H1 (cell line): Measurements from ENCODE around the gene GPR176. TPM values are rescaled to one million over a fixed set of nuclear protein-coding genes. Genes with fewer than 3 reads are reported as not detected.
A peak's percentile ranks its signal among the peaks of the same experiment; 100 is the strongest.

Source experiments
- CHD2 ChIP-seq: IDR thresholded peaks from 2 replicates; pipeline ENCODE4 v1.6.1; 2012; ENCODE audit warnings: low read length, improper control_type of control experiment
- CREB1 ChIP-seq: IDR thresholded peaks from 2 replicates; pipeline ENCODE4 v1.6.1; 2012; ENCODE audit warnings: inconsistent platforms
- EGR1 ChIP-seq: IDR thresholded peaks from 2 replicates; pipeline ENCODE4 v1.6.1; 2011; ENCODE audit warnings: low read depth, low read length, borderline replicate concordance
- EP300 ChIP-seq, 2 experiments: IDR thresholded peaks; 1 replicate in 1 of 2; 2 replicates in 1 of 2; pipeline ENCODE4 v1.6.1; 2011 to 2012; ENCODE audit warnings: low read depth in 2 of 2, low read length in 2 of 2, mild to moderate bottlenecking in 2 of 2, borderline replicate concordance in 1 of 2, inconsistent platforms in 1 of 2, moderate library complexity in 1 of 2
- HDAC2 ChIP-seq, 2 experiments: fragments of 300-600 bp in 1 of 2; sonication (generic) in 1 of 2; IDR thresholded peaks; 2 replicates each; pipeline ENCODE4 v1.6.1; 2011 to 2012; ENCODE audit warnings: low read depth in 2 of 2, low read length in 2 of 2, mild to moderate bottlenecking in 2 of 2, moderate library complexity in 2 of 2, borderline replicate concordance in 1 of 2, inconsistent platforms in 1 of 2
- JUN ChIP-seq: IDR thresholded peaks from 2 replicates; pipeline ENCODE4 v1.6.1; 2011; ENCODE audit warnings: low read depth, mild to moderate bottlenecking, improper control_type of control experiment, low read length
- JUND ChIP-seq: IDR thresholded peaks from 2 replicates; pipeline ENCODE4 v1.6.1; 2011; ENCODE audit warnings: mild to moderate bottlenecking, improper control_type of control experiment, low read length
- KDM1A ChIP-seq: fragments of 200-600, 300-600 bp; sonication (generic); IDR thresholded peaks from 2 replicates; pipeline ENCODE4 v1.7.1; 2016; ENCODE audit warnings: mild to moderate bottlenecking, low read length, borderline replicate concordance
- PHF8 ChIP-seq: fragments of 200-600 bp; sonication (generic); conservative IDR thresholded peaks from 2 replicates; pipeline ENCODE4 v1.7.1; 2012; ENCODE audit warnings: low read depth, mild to moderate bottlenecking, inconsistent platforms, low read length, moderate library complexity
- POLR2A ChIP-seq, 2 experiments: IDR thresholded peaks; 1 replicate in 1 of 2; 2 replicates in 1 of 2; pipeline ENCODE4 v1.6.1; 2011; ENCODE audit warnings: low read depth in 2 of 2, low read length in 2 of 2, mild to moderate bottlenecking in 2 of 2; ENCODE audit errors: control extremely low read depth in 1 of 2
- POU5F1 ChIP-seq: IDR thresholded peaks from 2 replicates; pipeline ENCODE4 v1.6.1; 2011; ENCODE audit warnings: low read depth, mild to moderate bottlenecking, low read length, moderate library complexity
- RAD21 ChIP-seq, 2 experiments: IDR thresholded peaks in 1 of 2; conservative IDR thresholded peaks in 1 of 2; 2 replicates each; pipeline ENCODE4 v1.6.1; 2011; ENCODE audit warnings: low read depth in 2 of 2, low read length in 2 of 2, improper control_type of control experiment in 1 of 2, inconsistent platforms in 1 of 2, mild to moderate bottlenecking in 1 of 2, moderate library complexity in 1 of 2
- SAP30 ChIP-seq: fragments of 300-600 bp; sonication (generic); IDR thresholded peaks from 2 replicates; pipeline ENCODE4 v1.7.1; 2012; ENCODE audit warnings: low read length, moderate library complexity, mild to moderate bottlenecking, inconsistent platforms; ENCODE audit not compliant: insufficient read depth, insufficient replicate concordance
- SIRT6 ChIP-seq: IDR thresholded peaks from one replicate; pipeline ENCODE4 v1.7.1; 2012; ENCODE audit warnings: low read length, inconsistent platforms
- SIX5 ChIP-seq: IDR thresholded peaks from 2 replicates; pipeline ENCODE4 v1.6.1; 2011; ENCODE audit warnings: mild to moderate bottlenecking, low read depth, low read length
- SP1 ChIP-seq: IDR thresholded peaks from 2 replicates; pipeline ENCODE4 v1.6.1; 2011; ENCODE audit warnings: low read depth, low read length
- SRF ChIP-seq: IDR thresholded peaks from 2 replicates; pipeline ENCODE4 v1.6.1; 2011; ENCODE audit warnings: mild to moderate bottlenecking, low read depth, low read length, moderate library complexity
- TBP ChIP-seq: IDR thresholded peaks from 2 replicates; pipeline ENCODE4 v1.6.1; 2011; ENCODE audit warnings: low read depth, low read length, improper control_type of control experiment
- YY1 ChIP-seq: IDR thresholded peaks from 2 replicates; pipeline ENCODE4 v1.6.1; 2011; ENCODE audit warnings: low read depth, mild to moderate bottlenecking, low read length
- polyA plus RNA-seq, 7 experiments: library from polyadenylated mRNA; depleted of rRNA in 3 of 7; stranded (reverse) in 5 of 7; unstranded in 2 of 7; fragments of >200 nt in 5 of 7; fragments of 200-250 nt in 2 of 7; gene quantifications; 1 replicate in 5 of 7; 2 replicates in 1 of 7; 4 replicates in 1 of 7; pipeline versions ENCODE4 v1.2.1 to v1.2.3, GENCODE V29; 2011 to 2013; ENCODE audit warnings: missing spikeins in 2 of 7, mixed read lengths in 2 of 7
- total RNA-seq: library from RNA; stranded (reverse); fragmentation: NEBNext Ultra II Directional; extraction: Animal tissue kit (Norgen Biotek cat#: 25700); gene quantifications from 2 replicates; pipeline ENCODE4 v1.2.1, GENCODE V29; 2021
- TF ChIP-seq, protein P1 (sequence below): IDR thresholded peaks from 2 replicates; pipeline ENCODE4 v1.6.1; 2011; ENCODE audit warnings: low read depth, mild to moderate bottlenecking, low read length; ENCODE audit not compliant: insufficient read depth
- TF ChIP-seq, protein P2 (sequence below): IDR thresholded peaks from 2 replicates; pipeline ENCODE4 v1.6.1; 2012; ENCODE audit warnings: inconsistent platforms
- TF ChIP-seq, protein P3 (sequence below): IDR thresholded peaks from 2 replicates; pipeline ENCODE4 v1.6.1; 2012; ENCODE audit warnings: inconsistent platforms
- TF ChIP-seq, protein P4 (sequence below): IDR thresholded peaks from 2 replicates; pipeline ENCODE4 v1.6.1; 2012; ENCODE audit warnings: low read length, inconsistent platforms

GPR176 gene
- total and polyA plus RNA-seq, 2 of the 8 experiments (the other 6 are each of a cell fraction or from before 2014, with no cell fraction given) = 190 to 281 TPM

DNA sequence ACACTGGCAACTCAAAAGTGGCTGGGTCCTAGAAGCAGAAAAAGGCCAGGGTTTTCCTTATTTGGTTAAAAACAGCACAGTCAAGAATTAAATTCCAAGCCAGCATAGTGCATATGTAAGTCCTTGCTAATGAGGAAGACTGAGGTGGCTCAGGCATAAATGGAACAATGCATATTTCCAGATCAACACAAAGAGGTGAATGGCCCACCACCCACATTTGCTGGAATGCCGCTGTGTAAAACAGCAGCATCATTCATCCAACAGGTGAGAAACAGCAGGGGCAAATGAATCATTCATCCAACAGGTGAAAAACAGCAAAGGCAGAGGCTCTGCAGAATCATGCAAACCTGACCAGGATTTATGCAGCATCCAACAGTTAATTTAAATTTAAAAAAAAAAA lies 32.9 kb downstream of the GPR176 start (continued):
- TF ChIP-seq CHD2 = peak; percentile 71; the same call in 1 of the 2 replicates
- TF ChIP-seq EGR1 = peak; percentile 94
- TF ChIP-seq CREB1 = peak; percentile 67
- no peak for TF ChIP-seq PHF8
- TF ChIP-seq EP300 (IDR thresholded peaks at IDR 0.05; ENCODE audit: borderline replicate concordance in 1 of 2, low read depth in 2 of 2, low read length in 2 of 2) = peak; percentile 50 to 96
- TF ChIP-seq YY1 = peak; percentile 47; the same call in 1 of the 2 replicates
- TF ChIP-seq, protein P1, sequence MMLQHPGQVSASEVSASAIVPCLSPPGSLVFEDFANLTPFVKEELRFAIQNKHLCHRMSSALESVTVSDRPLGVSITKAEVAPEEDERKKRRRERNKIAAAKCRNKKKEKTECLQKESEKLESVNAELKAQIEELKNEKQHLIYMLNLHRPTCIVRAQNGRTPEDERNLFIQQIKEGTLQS = no peak
- 0 out of 2 replicates have a peak, but pooled peaks have one; percentile 52 for TF ChIP-seq JUN
- TF ChIP-seq SIRT6 = no peak
- TF ChIP-seq JUND = peak; percentile 88
- no peak for TF ChIP-seq SAP30
- TF ChIP-seq KDM1A = peak; percentile 36
- no peak for TF ChIP-seq TBP
- peak; percentile 96 for TF ChIP-seq SRF
- TF ChIP-seq POLR2A (IDR thresholded peaks at IDR 0.05; ENCODE audit: control extremely low read depth in 1 of 2, low read depth in 2 of 2, low read length in 2 of 2) = no peak
- TF ChIP-seq POU5F1 = 0 out of 2 replicates have a peak, but pooled peaks have one; percentile 29
- TF ChIP-seq, protein P2, sequence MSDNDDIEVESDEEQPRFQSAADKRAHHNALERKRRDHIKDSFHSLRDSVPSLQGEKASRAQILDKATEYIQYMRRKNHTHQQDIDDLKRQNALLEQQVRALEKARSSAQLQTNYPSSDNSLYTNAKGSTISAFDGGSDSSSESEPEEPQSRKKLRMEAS = no peak
- TF ChIP-seq HDAC2 (IDR thresholded peaks at IDR 0.05; ENCODE audit: borderline replicate concordance in 1 of 2, low read depth in 2 of 2, low read length in 2 of 2) = peak; percentile 97
- peak in 1 of 2 experiments; percentile 16; a peak in 1 of 4 replicates for TF ChIP-seq RAD21 (IDR thresholded peaks at IDR 0.05 in 1 of 2, conservative IDR thresholded peaks at IDR 0.05 in 1 of 2; ENCODE audit: low read depth in 2 of 2, low read length in 2 of 2)
- TF ChIP-seq, protein P3, sequence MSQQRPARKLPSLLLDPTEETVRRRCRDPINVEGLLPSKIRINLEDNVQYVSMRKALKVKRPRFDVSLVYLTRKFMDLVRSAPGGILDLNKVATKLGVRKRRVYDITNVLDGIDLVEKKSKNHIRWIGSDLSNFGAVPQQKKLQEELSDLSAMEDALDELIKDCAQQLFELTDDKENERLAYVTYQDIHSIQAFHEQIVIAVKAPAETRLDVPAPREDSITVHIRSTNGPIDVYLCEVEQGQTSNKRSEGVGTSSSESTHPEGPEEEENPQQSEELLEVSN = no peak
- TF ChIP-seq, protein P4, sequence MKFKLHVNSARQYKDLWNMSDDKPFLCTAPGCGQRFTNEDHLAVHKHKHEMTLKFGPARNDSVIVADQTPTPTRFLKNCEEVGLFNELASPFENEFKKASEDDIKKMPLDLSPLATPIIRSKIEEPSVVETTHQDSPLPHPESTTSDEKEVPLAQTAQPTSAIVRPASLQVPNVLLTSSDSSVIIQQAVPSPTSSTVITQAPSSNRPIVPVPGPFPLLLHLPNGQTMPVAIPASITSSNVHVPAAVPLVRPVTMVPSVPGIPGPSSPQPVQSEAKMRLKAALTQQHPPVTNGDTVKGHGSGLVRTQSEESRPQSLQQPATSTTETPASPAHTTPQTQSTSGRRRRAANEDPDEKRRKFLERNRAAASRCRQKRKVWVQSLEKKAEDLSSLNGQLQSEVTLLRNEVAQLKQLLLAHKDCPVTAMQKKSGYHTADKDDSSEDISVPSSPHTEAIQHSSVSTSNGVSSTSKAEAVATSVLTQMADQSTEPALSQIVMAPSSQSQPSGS = peak; percentile 95
- peak; percentile 81 for TF ChIP-seq SP1
- no peak for TF ChIP-seq SIX5
